Mesenchymal stem cell (in vitro differentiated cells and primary cell): ENCODE measurements around the gene C12orf76.
A peak's percentile ranks its signal among the peaks of the same experiment; 100 is the strongest.
"Not testable (repeated sequence)": the region's sequence is repeated elsewhere in the genome, so short reads cannot be mapped to it uniquely, and the experiment has no call there.

Source experiments
- DNase-seq: peaks from one replicate; pipeline ENCODE4 v3.0.0-alpha.2; 2013
- H2AFZ ChIP-seq: one replicate; pipeline ENCODE4 v1.6.1; 2013; ENCODE audit warnings: low read depth, mild to moderate bottlenecking, control low read depth, inconsistent platforms, low read length, moderate library complexity
- H2AK5ac ChIP-seq: 2 replicates; pipeline ENCODE4 v1.6.1; 2013; ENCODE audit warnings: low read length, moderate library complexity, mild to moderate bottlenecking, inconsistent platforms; ENCODE audit not compliant: severe bottlenecking
- H2BK120ac ChIP-seq: one replicate; pipeline ENCODE4 v1.6.1; 2013; ENCODE audit warnings: low read depth, mild to moderate bottlenecking, inconsistent platforms, low read length, moderate library complexity
- H2BK12ac ChIP-seq, 2 experiments: one replicate each; pipeline ENCODE4 v1.6.1; 2013; ENCODE audit warnings: inconsistent platforms in 2 of 2, low read length in 2 of 2, mild to moderate bottlenecking in 2 of 2, moderate library complexity in 2 of 2, control low read depth in 1 of 2
- H2BK15ac ChIP-seq: one replicate; pipeline ENCODE4 v1.6.1; 2013; ENCODE audit warnings: mild to moderate bottlenecking, low read depth, inconsistent platforms; ENCODE audit not compliant: poor library complexity, severe bottlenecking
- H2BK5ac ChIP-seq: 2 replicates; pipeline ENCODE4 v1.6.1; 2013; ENCODE audit warnings: low read depth, mild to moderate bottlenecking, low read length, control low read depth, inconsistent platforms; ENCODE audit not compliant: poor library complexity, severe bottlenecking
- H3K14ac ChIP-seq, 2 experiments: one replicate each; pipeline ENCODE4 v1.6.1; 2013; ENCODE audit warnings: inconsistent platforms in 2 of 2, low read length in 2 of 2, control low read depth in 1 of 2, mild to moderate bottlenecking in 1 of 2, moderate library complexity in 1 of 2
- H3K18ac ChIP-seq, 2 experiments: one replicate each; pipeline ENCODE4 v1.6.1; 2013; ENCODE audit warnings: inconsistent platforms in 2 of 2, low read length in 2 of 2, control low read depth in 1 of 2, low read depth in 1 of 2, mild to moderate bottlenecking in 1 of 2
- H3K23ac ChIP-seq, 2 experiments: one replicate each; pipeline ENCODE4 v1.6.1; 2013; ENCODE audit warnings: inconsistent platforms in 2 of 2, low read length in 2 of 2, mild to moderate bottlenecking in 2 of 2, moderate library complexity in 2 of 2, control low read depth in 1 of 2
- H3K27ac ChIP-seq: 2 replicates; pipeline ENCODE4 v1.5.1; 2013; ENCODE audit warnings: mild to moderate bottlenecking, moderate library complexity, low read length, control low read depth, inconsistent platforms; ENCODE audit not compliant: poor library complexity, severe bottlenecking
- H3K27me3 ChIP-seq, 2 experiments: 2 replicates each; pipeline versions ENCODE4 v1.6.1 to v1.7.0; 2013; ENCODE audit warnings: low read length in 2 of 2, mild to moderate bottlenecking in 2 of 2, moderate library complexity in 2 of 2, control low read depth in 1 of 2, inconsistent platforms in 1 of 2; ENCODE audit not compliant: control insufficient read depth in 1 of 2, insufficient read depth in 1 of 2
- H3K36me3 ChIP-seq, 2 experiments: 2 replicates each; pipeline versions ENCODE4 v1.6.1 to v1.7.0; 2013; ENCODE audit warnings: low read length in 2 of 2, control low read depth in 1 of 2, inconsistent platforms in 1 of 2, low read depth in 1 of 2, mild to moderate bottlenecking in 1 of 2; ENCODE audit not compliant: insufficient read depth in 2 of 2, control insufficient read depth in 1 of 2
- H3K4ac ChIP-seq, 2 experiments: one replicate each; pipeline ENCODE4 v1.6.1; 2013; ENCODE audit warnings: inconsistent platforms in 2 of 2, low read length in 2 of 2, mild to moderate bottlenecking in 2 of 2, moderate library complexity in 2 of 2, control low read depth in 1 of 2, low read depth in 1 of 2
- H3K4me1 ChIP-seq: 2 replicates; pipeline ENCODE4 v1.6.1; 2013; ENCODE audit warnings: low read depth, low read length, control low read depth; ENCODE audit not compliant: control insufficient read depth, insufficient read depth
- H3K4me2 ChIP-seq: 2 replicates; pipeline ENCODE4 v1.6.1; 2013; ENCODE audit warnings: low read length, mild to moderate bottlenecking, inconsistent platforms; ENCODE audit not compliant: poor library complexity, severe bottlenecking
- H3K4me3 ChIP-seq, 2 experiments: 2 replicates each; pipeline versions ENCODE4 v1.5.1 to v1.7.0; 2013; ENCODE audit warnings: low read length in 2 of 2, mild to moderate bottlenecking in 2 of 2, control low read depth in 1 of 2, low read depth in 1 of 2; ENCODE audit not compliant: insufficient read depth in 1 of 2
- H3K79me1 ChIP-seq: replicated peaks from 2 replicates; pipeline ENCODE4 v1.6.1; 2013; ENCODE audit warnings: mild to moderate bottlenecking, control low read depth, low read length, inconsistent platforms; ENCODE audit not compliant: poor library complexity, severe bottlenecking
- H3K9ac ChIP-seq: 2 replicates; pipeline ENCODE4 v1.7.0; 2013; ENCODE audit warnings: mild to moderate bottlenecking, low read length, moderate library complexity
- H3K9me3 ChIP-seq: 2 replicates; pipeline ENCODE4 v1.7.0; 2013; ENCODE audit warnings: mild to moderate bottlenecking, low read length; ENCODE audit not compliant: control insufficient read depth
- H4K8ac ChIP-seq: one replicate; pipeline ENCODE4 v1.6.1; 2013; ENCODE audit warnings: inconsistent platforms, mild to moderate bottlenecking, low read length, moderate library complexity
- H4K91ac ChIP-seq: one replicate; pipeline ENCODE4 v1.6.1; 2013; ENCODE audit warnings: mild to moderate bottlenecking, low read length, inconsistent platforms
- WGBS: methylation state at CpG from one replicate; pipeline ENCODE4 v1.1.7; 2013; ENCODE audit warnings: mixed read lengths; 5-methylcytosine and 5-hydroxymethylcytosine counted together

Gene C12orf76

DNA sequence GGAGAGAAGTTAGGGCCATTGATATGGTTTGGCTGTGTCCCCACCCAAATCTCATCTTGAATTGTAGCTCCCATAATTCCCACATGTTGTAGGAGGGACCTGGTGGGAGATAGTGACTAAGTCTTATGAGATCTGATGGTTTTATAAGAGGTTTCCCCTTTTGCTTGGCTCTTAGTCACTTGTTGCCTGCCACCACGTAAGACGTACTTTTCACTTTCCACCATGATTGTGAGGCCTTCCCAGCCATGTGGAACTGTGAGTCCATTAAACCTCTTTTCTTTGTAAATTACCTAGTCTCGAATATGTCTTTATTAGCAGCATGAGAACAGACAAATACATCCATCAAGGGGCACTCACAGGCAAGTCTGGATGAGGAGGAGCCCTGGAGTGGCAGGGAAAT lies 8.3 kb upstream of the C12orf76 start:
- H2BK5ac ChIP-seq, H4K8ac ChIP-seq, H3K9me3 ChIP-seq, H3K14ac ChIP-seq, H3K4me1 ChIP-seq, H2BK120ac ChIP-seq, H3K4me3 ChIP-seq, H3K36me3 ChIP-seq, H3K4me2 ChIP-seq, H3K23ac ChIP-seq, H4K91ac ChIP-seq, H2AK5ac ChIP-seq, H2AFZ ChIP-seq, H3K79me1 ChIP-seq, H3K27me3 ChIP-seq: not testable (repeated sequence)
- 89% methylated on average over 3 of the region's 3 CpGs for WGBS
- peak; percentile 33 for DNase-seq
- Histone ChIP-seq H2BK12ac (peak overlapping the region in 1 of 2 experiments; percentile 87), H3K27ac (peak overlapping the region; percentile 72), H3K4ac (peak overlapping the region in 1 of 2 experiments; percentile 47), H2BK15ac (peak overlapping the region; percentile 29), H3K18ac (peak overlapping the region in 1 of 2 experiments; percentile 74), H3K9ac (peak overlapping the region; percentile 66)

GRCh38 chr12:110055375-110056352 lies 7.3 kb upstream of the C12orf76 start:
- not testable (repeated sequence) for H4K91ac ChIP-seq, H3K27me3 ChIP-seq, H3K4me3 ChIP-seq, H3K4me1 ChIP-seq, H2BK5ac ChIP-seq, H3K9me3 ChIP-seq, H2AFZ ChIP-seq, H3K23ac ChIP-seq, H3K14ac ChIP-seq, H3K4me2 ChIP-seq, H3K79me1 ChIP-seq, H3K36me3 ChIP-seq
- Histone ChIP-seq H3K4ac (peak overlapping the region in 1 of 2 experiments; percentile 47), H2BK12ac (peak overlapping the region in 1 of 2 experiments; percentile 87), H2BK15ac (peak overlapping the region; percentile 15), H2AK5ac (peak overlapping the region; percentile 49), H3K9ac (peak overlapping the region; percentile 66), H3K27ac (peak overlapping the region; percentile 72), H3K18ac (peak overlapping the region; percentile 16 to 72), H2BK120ac (peak overlapping the region; percentile 27), H4K8ac (peak overlapping the region; percentile 8)
- DNase-seq, result peak; percentile 98
- WGBS, result 21% methylated on average over 10 of the region's 11 CpGs

DNA sequence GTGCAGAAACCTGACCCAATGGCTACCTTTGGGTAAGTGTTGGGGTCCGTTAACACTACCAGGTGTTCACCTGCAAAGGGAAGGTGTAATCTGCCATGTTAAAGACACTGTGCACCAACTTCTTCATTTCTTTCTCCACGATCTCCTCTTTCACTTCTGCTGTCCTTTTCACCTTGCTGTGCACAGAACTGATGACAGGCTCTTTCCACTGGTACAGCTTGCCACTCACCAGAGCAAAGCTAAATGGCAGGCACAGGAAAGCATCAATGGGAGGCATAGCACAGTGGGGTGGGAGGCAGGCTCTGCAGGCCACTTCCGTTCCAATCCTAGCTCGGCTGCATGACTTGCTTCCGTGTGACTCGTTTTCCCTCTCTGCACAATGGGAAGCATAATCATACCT lies 2.6 kb upstream of the C12orf76 start:
- Histone ChIP-seq H3K9ac (no peak overlapping the region), H3K4ac (no peak overlapping the region), H3K4me3 (no peak overlapping the region), H3K14ac (no peak overlapping the region), H3K23ac (no peak overlapping the region), H3K27ac (no peak overlapping the region), H2AK5ac (no peak overlapping the region), H2AFZ (no peak overlapping the region), H3K79me1 (peaks cover 3% of the 10 kb centered on the region), H2BK15ac (no peak overlapping the region), H3K36me3 (no peaks in the 10 kb centered on the region), H3K9me3 (no peaks in the 10 kb centered on the region), H3K4me1 (peaks cover 7% of the 10 kb centered on the region), H3K18ac (no peak overlapping the region), H3K27me3 (no peaks in the 10 kb centered on the region), H4K8ac (no peak overlapping the region), H3K4me2 (no peak overlapping the region), H2BK120ac (no peak overlapping the region), H2BK12ac (no peak overlapping the region), H2BK5ac (no peak overlapping the region), H4K91ac (no peak overlapping the region)
- DNase-seq, result no peak
- 85% methylated on average over 6 of the region's 6 CpGs for WGBS

DNA sequence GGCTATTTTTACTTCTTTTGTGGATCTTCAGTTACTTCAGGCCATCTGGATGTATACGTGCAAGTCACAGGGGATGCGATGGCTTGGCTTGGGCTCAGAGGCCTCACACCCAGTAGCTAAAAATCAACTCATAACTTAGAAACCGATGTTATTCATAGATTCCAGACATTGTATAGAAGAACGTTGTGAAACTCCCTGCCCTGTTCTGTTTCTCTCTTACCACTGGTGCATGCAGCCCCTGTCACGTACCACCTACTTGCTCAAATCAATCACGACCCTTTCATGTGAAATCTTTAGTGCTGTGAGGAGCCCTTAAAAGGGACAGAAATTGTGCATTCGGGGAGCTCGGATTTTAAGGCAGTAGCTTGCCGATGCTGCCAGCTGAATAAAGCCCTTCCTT lies 1.3 kb upstream of the C12orf76 start:
- not testable (repeated sequence) for H3K9ac ChIP-seq, H3K9me3 ChIP-seq, H3K14ac ChIP-seq, H2AFZ ChIP-seq, H3K27ac ChIP-seq, H2BK120ac ChIP-seq, H3K4me2 ChIP-seq, H2BK15ac ChIP-seq, H3K4me3 ChIP-seq, H3K27me3 ChIP-seq, H4K8ac ChIP-seq, DNase-seq, H3K4ac ChIP-seq, H2AK5ac ChIP-seq, H2BK5ac ChIP-seq, H3K23ac ChIP-seq, H3K36me3 ChIP-seq, H3K18ac ChIP-seq, H3K79me1 ChIP-seq, H3K4me1 ChIP-seq, H2BK12ac ChIP-seq, H4K91ac ChIP-seq
- WGBS, result 87% methylated on average over 9 of the region's 9 CpGs
